ENCODE data around the gene CD180. TPM values are rescaled to one million over a fixed set of nuclear protein-coding genes. Genes with fewer than 3 reads are reported as not detected.
A peak's percentile ranks its signal among the peaks of the same experiment; 100 is the strongest.

CD180 gene
- total RNA-seq, 2 donors from 2014 or later = 0.30 to 1.4 TPM

DNA sequence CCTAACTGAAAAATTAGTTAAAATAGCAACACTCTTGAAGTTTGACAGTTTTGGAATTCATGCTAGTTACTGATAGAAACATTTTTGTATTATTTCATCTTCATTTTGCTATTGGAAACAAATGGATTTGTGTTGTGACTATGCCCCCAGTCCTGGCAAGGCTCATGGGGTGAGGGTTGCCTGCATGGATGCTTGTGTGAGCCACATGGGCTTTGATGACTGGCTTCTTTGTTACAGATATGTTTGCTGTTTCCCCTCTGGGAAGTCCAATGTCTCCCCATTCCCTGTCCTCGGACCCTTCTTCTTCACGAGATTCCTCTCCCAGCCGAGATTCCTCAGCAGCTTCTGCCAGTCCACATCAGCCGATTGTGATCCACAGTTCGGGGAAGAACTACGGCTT lies 44.2 kb downstream of the CD180 start:
- Histone ChIP-seq H3K27me3 (no peaks in the 10 kb centered on the region), H3K36me3 (no peaks in the 10 kb centered on the region), H3K9me3 (no peaks in the 10 kb centered on the region), H3K4me3 (no peak overlapping the region), H3K4me1 (no peaks in the 10 kb centered on the region), H3K9ac (ENCODE audit: low read depth in 2 of 2, low read length in 2 of 2) (no peak overlapping the region), H3K27ac (no peak overlapping the region)
- intact Hi-C loops (cut with DNase I) = no loop called here
- TF ChIP-seq, protein P1, sequence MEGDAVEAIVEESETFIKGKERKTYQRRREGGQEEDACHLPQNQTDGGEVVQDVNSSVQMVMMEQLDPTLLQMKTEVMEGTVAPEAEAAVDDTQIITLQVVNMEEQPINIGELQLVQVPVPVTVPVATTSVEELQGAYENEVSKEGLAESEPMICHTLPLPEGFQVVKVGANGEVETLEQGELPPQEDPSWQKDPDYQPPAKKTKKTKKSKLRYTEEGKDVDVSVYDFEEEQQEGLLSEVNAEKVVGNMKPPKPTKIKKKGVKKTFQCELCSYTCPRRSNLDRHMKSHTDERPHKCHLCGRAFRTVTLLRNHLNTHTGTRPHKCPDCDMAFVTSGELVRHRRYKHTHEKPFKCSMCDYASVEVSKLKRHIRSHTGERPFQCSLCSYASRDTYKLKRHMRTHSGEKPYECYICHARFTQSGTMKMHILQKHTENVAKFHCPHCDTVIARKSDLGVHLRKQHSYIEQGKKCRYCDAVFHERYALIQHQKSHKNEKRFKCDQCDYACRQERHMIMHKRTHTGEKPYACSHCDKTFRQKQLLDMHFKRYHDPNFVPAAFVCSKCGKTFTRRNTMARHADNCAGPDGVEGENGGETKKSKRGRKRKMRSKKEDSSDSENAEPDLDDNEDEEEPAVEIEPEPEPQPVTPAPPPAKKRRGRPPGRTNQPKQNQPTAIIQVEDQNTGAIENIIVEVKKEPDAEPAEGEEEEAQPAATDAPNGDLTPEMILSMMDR (IDR thresholded peaks at IDR 0.05) = no peak
- no peak for DNase-seq

DNA sequence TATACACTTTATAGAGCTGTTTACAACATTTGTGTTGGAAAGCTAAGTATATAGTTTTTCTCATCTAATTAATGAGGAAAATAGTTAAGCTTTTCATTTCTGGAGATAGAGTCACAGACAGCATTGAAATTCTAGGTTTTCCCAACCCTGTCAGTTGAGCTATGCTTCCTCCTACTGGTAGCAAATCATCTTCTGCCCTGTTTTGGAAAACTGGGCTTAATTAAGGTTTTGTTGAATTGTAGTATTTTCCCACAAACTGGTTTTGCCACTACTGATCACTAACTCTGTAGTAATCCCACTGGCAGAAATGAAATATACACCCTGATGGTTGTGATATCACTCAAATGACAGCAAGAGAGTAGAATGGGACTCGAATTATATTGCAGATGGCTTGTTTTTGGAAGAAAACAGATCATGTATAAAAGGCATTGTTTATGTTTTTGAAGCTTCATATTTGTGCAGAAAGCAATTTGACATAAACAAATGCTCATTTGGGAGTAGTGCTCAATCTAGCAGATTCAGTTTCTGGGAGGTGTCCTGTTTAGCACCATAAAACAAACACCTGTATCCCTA lies 46.6 kb downstream of the CD180 start:
- Histone ChIP-seq H3K4me1 (no peaks in the 10 kb centered on the region), H3K9ac (ENCODE audit: low read depth in 2 of 2, low read length in 2 of 2) (no peak overlapping the region), H3K9me3 (no peaks in the 10 kb centered on the region), H3K27ac (no peak overlapping the region), H3K36me3 (no peaks in the 10 kb centered on the region), H3K4me3 (no peak overlapping the region), H3K27me3 (no peaks in the 10 kb centered on the region)
- intact Hi-C loops (cut with DNase I) = no loop called here
- TF ChIP-seq, protein P1 (IDR thresholded peaks at IDR 0.05) = no peak
- no peak for DNase-seq

DNA sequence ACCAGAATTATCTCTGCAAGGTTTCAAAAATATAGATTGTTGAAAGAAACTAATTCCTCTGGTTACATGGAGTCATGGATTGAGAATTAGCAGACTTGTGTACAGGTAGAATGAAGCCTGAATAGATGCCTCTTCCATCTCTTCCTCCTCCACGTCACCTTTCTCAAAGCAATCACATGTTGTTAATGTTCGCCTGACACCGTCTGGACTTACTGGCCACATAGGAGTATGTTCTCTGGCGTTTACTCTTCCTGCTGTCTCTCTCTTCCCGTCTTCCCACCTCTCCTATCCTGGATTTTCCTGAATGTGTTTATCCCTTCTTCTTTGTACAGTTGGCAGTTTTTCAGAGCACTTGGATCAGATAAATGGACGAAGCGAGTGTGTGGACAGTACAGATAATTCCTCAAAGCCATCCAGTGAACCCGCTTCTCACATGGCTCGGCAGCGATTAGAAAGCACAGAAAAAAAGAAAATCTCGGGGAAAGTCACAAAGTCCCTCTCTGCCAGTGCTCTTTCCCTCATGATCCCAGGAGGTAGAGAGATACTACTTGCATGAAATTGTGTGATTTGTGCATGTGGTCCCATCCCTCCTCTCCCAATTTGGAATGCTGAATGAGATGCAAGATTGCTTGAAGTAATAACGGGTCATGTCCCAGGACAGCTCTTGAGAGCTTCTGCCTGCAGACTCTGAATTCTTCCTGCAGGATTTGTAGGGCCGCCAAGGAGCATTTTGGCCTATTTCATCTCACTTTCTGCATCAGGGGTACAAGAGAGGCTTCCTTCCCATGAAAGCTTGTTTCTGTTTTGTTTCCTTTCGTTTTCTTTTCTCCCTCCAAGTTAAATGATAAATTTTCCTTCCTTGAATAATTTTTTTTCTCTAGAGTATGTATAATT lies 47.3 kb downstream of the CD180 start:
- Histone ChIP-seq H3K4me3 (no peak overlapping the region), H3K27me3 (no peaks in the 10 kb centered on the region), H3K36me3 (no peaks in the 10 kb centered on the region), H3K9me3 (no peaks in the 10 kb centered on the region), H3K4me1 (no peaks in the 10 kb centered on the region), H3K27ac (no peak overlapping the region), H3K9ac (ENCODE audit: low read depth in 2 of 2, low read length in 2 of 2) (peak overlapping the region in 1 of 2 donors; percentile 24)
- intact Hi-C loops (cut with DNase I) = no loop called here
- no peak for DNase-seq
- TF ChIP-seq, protein P1 (IDR thresholded peaks at IDR 0.05) = no peak

DNA sequence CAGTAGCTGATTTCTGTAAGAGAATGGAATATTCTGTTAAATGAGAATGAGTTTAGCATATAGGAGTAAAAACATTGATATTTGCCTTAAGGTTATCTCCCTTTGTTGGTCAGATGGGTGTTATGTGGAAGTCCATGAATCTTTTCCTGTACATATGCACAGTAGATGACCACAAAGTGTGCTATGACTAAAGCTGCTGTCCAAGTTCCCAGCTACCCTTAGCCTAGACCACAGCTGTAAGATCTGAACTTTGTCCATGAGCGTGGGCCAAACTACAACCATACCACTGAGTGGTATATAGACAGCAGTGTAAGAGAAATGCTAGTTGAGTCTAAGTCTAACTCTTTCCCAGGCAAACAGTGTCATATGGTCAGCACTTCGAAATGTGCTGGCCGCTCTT lies 48.8 kb downstream of the CD180 start:
- intact Hi-C loops (cut with DNase I) = no loop called here
- H3K27me3 ChIP-seq = no peaks in the 10 kb centered on the region
- H3K4me3 ChIP-seq = no peak overlapping the region
- TF ChIP-seq, protein P1 (IDR thresholded peaks at IDR 0.05) = no peak
- no peaks in the 10 kb centered on the region for H3K9me3 ChIP-seq
- H3K27ac ChIP-seq = no peak overlapping the region
- no peaks in the 10 kb centered on the region for H3K36me3 ChIP-seq
- no peaks in the 10 kb centered on the region for H3K4me1 ChIP-seq
- no peak overlapping the region for H3K9ac ChIP-seq (ENCODE audit: low read depth in 2 of 2, low read length in 2 of 2)
- DNase-seq = no peak

DNA sequence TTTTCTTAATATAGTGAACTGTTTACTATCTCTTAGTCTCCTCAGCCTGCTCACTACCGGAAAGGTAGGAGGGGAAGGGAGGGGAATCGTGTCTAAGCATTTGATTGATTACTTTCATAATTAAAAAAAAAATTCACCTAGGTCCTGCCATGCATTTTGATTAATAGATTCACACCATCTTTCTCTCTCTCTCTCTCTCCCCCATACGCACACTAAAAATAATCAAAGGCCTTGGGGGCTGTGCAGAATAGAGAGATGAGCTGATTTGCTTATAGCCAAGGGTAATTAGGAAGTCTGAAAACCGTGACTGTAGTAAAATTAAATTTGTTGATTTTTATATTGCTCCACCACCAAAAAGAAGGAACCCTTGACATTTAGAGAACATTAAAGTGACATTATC lies 49.6 kb downstream of the CD180 start:
- DNase-seq = no peak
- TF ChIP-seq, protein P1 (IDR thresholded peaks at IDR 0.05) = no peak
- H3K27me3 ChIP-seq = no peaks in the 10 kb centered on the region
- no peaks in the 10 kb centered on the region for H3K4me1 ChIP-seq
- no peaks in the 10 kb centered on the region for H3K9me3 ChIP-seq
- no peak overlapping the region for H3K4me3 ChIP-seq
- intact Hi-C loops (cut with DNase I) = no loop called here
- no peaks in the 10 kb centered on the region for H3K36me3 ChIP-seq
- H3K9ac ChIP-seq (ENCODE audit: low read depth in 2 of 2, low read length in 2 of 2) = no peak overlapping the region
- no peak overlapping the region for H3K27ac ChIP-seq

Data from colonic mucosa (tissue), 4 donors.